Fibroblast of villous mesenchyme (primary cell): Measurements from ENCODE around the gene MAN1C1. TPM values are rescaled to one million over a fixed set of nuclear protein-coding genes. Genes with fewer than 3 reads are reported as not detected.

ENCODE experiments used
- DNase-seq: peaks from one replicate; pipeline ENCODE4 v3.0.0-alpha.2; 2010; ENCODE audit warnings: low read depth
- H3K4me3 ChIP-seq: 2 replicates; pipeline ENCODE4 v1.5.1; 2011; ENCODE audit warnings: low read depth, mild to moderate bottlenecking, low read length
- total RNA-seq: library from RNA; depleted of rRNA; stranded (reverse); fragments of >200 nt; gene quantifications from 2 replicates; pipeline ENCODE4 v1.2.3, GENCODE V29; 2012
- TF ChIP-seq, protein P1 (sequence below): IDR thresholded peaks from 2 replicates; pipeline ENCODE4 v1.5.1; 2012; ENCODE audit warnings: low read depth, mild to moderate bottlenecking, low read length; ENCODE audit not compliant: insufficient read depth

Gene MAN1C1
- total RNA-seq, 1 donor = 5.2 TPM

DNA sequence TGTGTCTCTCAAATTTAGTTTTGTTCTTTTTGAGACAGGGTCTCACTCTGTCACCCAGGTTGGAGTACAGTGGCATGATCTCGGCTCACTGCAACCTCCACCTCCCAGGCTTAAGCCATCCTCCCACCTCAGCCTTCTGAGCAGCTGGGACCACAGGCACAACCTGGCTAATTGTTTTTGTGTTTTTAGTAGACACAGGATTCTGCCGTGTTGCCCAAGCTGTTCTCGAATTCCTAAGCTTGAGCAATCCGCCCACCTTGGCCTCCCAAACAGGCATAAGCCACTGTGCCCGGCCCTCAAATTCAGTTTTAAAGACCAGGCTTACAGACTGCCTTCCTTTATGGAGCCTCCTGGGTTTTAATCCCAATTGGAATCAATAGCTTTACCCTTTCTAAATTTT lies 99.7 kb downstream of the MAN1C1 start:
- TF ChIP-seq, protein P1, sequence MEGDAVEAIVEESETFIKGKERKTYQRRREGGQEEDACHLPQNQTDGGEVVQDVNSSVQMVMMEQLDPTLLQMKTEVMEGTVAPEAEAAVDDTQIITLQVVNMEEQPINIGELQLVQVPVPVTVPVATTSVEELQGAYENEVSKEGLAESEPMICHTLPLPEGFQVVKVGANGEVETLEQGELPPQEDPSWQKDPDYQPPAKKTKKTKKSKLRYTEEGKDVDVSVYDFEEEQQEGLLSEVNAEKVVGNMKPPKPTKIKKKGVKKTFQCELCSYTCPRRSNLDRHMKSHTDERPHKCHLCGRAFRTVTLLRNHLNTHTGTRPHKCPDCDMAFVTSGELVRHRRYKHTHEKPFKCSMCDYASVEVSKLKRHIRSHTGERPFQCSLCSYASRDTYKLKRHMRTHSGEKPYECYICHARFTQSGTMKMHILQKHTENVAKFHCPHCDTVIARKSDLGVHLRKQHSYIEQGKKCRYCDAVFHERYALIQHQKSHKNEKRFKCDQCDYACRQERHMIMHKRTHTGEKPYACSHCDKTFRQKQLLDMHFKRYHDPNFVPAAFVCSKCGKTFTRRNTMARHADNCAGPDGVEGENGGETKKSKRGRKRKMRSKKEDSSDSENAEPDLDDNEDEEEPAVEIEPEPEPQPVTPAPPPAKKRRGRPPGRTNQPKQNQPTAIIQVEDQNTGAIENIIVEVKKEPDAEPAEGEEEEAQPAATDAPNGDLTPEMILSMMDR = no peak
- DNase-seq = no peak
- no peak overlapping the region for H3K4me3 ChIP-seq

DNA sequence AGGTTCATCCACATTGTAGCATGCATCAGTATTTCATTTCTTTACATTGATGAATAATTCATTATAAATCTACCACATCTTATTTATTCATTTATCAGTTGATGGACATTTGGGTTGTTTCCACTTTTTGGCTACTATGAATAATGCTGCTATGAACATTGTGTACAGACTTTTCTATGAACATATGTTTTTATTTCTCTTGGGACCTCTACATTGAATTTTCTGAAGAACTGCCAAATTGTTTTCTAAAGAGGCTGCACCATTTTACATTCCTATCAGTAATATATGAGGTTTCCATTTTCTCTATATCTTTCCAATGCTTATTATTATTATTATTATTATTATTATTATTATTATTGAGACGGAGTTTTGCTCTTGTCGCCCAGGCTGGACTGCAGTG lies 102.1 kb downstream of the MAN1C1 start:
- TF ChIP-seq, protein P1 = no peak
- H3K4me3 ChIP-seq = no peak overlapping the region
- DNase-seq = no peak

DNA sequence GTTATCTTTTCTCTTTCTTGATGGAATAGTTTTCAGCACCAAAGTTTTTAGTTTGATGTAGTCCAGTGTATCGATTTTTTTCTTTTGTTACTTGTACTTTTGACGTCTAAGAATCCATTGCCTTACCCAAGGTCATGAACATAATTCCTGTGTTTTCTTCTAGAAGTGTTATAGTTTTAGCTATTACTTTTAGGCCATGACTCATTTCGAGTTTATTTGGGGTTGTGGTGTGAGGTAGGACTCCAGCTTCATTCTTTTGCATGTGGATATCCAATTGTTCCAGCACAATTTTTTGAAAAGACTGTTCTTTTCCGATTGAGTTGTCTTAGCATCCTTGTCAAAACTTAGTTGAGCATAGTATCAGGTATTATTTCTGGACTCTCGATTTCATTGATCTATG lies 104.0 kb downstream of the MAN1C1 start:
- H3K4me3 ChIP-seq = no peak overlapping the region
- TF ChIP-seq, protein P1 = no peak
- no peak for DNase-seq

DNA sequence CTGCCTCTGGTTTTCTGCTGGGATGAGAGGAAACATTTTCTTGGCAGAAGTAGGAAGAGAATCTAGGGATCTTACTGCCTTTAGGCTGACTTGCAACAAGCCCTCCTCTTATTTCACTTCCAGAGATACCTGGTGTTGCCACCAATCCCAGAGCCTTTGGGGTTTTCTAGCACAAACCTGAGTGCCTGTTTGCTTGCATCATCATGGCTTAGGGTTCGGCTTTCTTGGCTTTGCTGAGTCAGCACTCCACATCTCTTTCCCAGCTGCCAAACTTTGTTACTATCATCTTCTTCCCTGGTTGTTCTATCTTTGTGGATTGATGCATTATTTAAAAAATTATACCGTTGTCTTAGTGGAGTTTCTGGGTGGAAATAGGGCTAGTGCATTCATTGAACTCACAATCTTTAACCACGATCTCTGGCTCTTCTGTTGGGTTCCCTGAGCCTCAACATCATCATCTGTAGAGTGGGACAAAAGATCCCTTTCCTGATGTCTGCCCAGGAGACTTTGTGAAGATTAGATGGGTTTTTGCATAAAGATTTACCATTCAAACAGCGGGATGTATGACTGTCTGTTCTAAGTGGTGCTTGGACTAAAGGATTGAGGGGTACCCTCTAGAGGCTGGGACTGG lies 106.8 kb downstream of the MAN1C1 start:
- no peak for DNase-seq
- H3K4me3 ChIP-seq = no peak overlapping the region
- TF ChIP-seq, protein P1 = no peak

DNA sequence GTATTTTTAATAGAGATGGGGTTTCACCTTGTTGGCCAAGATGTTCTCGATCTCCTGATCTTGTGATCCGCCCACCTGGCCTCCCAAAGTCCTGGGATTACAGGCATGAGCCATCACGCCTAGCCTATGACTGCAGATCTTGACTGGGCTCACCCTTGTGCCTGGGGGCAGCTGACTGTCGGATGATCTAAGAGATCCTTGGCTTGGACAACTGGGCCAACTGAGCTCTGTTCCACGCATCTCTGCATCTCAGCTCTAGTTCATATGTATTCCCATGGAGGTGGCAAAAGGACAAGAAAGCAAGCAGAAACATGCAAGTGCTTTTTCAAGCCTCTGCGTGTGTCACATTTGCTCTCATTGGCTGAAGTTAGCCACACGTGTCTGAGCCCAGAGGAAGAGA lies 107.6 kb downstream of the MAN1C1 start:
- TF ChIP-seq, protein P1 = no peak
- H3K4me3 ChIP-seq = no peak overlapping the region
- no peak for DNase-seq

GRCh38 chr1:25724966-25725365 lies 108.4 kb downstream of the MAN1C1 start:
- no peak for DNase-seq
- H3K4me3 ChIP-seq = no peak overlapping the region
- TF ChIP-seq, protein P1 = no peak

DNA sequence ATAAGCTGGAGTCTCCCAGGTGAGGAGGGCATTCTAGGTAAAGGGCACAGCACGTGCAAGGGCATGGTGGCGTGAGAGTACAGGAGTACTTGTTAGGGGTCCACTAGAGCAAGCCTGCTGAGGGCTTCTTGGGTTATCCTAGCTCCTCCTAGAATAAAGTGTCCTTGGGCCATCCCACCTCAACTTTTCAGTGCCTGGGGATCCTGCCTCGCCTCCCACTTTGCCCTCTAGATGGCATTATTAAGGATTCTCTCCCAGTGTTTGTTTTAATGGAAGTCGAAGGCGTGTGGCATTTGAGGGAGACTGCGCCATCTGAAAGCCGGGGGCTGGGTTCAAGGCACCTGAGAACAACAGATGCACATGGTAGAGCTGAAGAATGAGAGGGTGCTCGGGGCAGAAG lies 108.9 kb downstream of the MAN1C1 start:
- TF ChIP-seq, protein P1 = no peak
- H3K4me3 ChIP-seq = no peak overlapping the region

More for the DNA sequence above, 108.9 kb downstream of the MAN1C1 start:
- DNase-seq = no peak
